Activated naive CD4-positive, alpha-beta T cell treated with anti-CD3 and anti-CD28 coated beads, Interleukin-2, amount 10 ng/mL, durations not matched to agents 7 days and 5 days (primary cell): ENCODE data around the gene EN1.

Source experiments
- CTCF ChIA-PET: fragments of 350-600 bp; sonication (Branson Sonifier 250); formaldehyde crosslinking; loops from one replicate; lab custom pipeline; 2021; ENCODE audit warnings: antibody characterized with exemption; lab: Charles Lee
- DNase-seq: peaks from one replicate; pipeline ENCODE4 v3.0.0-alpha.2; 2020
- H3K27ac Mint-ChIP-seq: one replicate; pipeline ENCODE4 v1.8.0; 2021; ENCODE audit warnings: mild to moderate bottlenecking, moderate library complexity, mixed read lengths
- H3K27me3 Mint-ChIP-seq: one replicate; pipeline ENCODE4 v1.8.0; 2021; ENCODE audit warnings: mild to moderate bottlenecking, mixed read lengths
- H3K36me3 Mint-ChIP-seq: one replicate; pipeline ENCODE4 v1.8.0; 2021; ENCODE audit warnings: mixed read lengths
- H3K4me1 Mint-ChIP-seq: one replicate; pipeline ENCODE4 v1.8.0; 2021; ENCODE audit warnings: mixed read lengths
- H3K4me3 Mint-ChIP-seq: one replicate; pipeline ENCODE4 v1.8.0; 2021; ENCODE audit warnings: mild to moderate bottlenecking, moderate library complexity, mixed read lengths
- H3K9me3 Mint-ChIP-seq: one replicate; pipeline ENCODE4 v1.8.0; 2021; ENCODE audit warnings: mixed read lengths

The EN1 gene

DNA sequence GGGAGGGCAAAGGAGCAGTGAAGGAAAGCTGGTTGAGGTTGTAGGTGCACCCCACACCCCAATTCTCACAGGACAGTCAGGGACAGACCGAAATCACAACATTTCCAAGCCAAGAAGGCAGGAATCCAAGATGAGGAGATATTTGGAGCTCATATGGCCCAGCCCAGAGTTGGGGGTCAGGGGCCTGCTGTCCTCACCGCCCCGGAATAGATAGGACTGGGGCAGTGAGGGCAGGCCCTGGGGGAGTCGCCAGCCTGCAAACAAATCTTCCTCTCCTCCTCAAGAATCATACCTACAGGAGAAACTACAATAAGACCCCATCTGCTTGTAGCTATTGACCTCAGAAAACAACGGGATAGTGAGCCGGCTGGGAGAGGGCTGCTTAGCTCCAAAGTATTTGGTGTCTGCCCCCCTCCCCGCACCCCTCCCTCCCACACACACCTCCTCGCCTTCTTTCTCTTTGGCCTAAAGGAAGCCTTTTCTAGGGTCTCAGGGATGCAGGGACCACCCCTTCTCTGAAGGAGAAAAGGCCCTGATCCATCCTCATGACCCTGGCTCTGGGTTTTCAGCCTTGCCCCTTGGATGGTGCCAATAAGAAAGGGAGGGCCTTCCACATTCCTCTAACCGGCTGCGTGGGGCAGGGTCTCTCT, 3.8 kb downstream of the EN1 start:
- H3K27ac Mint-ChIP-seq = no peak overlapping the region
- no peak for DNase-seq
- H3K27me3 Mint-ChIP-seq = peaks cover 100% of the 10 kb centered on the region
- CTCF ChIA-PET = interaction anchor here (2.5 kb wide), 1 partner anchor 12 kb away, joined by 10 read pairs; no protein-coding TSS in a partner anchor
- H3K4me3 Mint-ChIP-seq = no peak overlapping the region
- H3K9me3 Mint-ChIP-seq = peaks cover 2% of the 10 kb centered on the region
- H3K36me3 Mint-ChIP-seq = peaks cover 8% of the 10 kb centered on the region
- peaks cover 16% of the 10 kb centered on the region for H3K4me1 Mint-ChIP-seq

DNA sequence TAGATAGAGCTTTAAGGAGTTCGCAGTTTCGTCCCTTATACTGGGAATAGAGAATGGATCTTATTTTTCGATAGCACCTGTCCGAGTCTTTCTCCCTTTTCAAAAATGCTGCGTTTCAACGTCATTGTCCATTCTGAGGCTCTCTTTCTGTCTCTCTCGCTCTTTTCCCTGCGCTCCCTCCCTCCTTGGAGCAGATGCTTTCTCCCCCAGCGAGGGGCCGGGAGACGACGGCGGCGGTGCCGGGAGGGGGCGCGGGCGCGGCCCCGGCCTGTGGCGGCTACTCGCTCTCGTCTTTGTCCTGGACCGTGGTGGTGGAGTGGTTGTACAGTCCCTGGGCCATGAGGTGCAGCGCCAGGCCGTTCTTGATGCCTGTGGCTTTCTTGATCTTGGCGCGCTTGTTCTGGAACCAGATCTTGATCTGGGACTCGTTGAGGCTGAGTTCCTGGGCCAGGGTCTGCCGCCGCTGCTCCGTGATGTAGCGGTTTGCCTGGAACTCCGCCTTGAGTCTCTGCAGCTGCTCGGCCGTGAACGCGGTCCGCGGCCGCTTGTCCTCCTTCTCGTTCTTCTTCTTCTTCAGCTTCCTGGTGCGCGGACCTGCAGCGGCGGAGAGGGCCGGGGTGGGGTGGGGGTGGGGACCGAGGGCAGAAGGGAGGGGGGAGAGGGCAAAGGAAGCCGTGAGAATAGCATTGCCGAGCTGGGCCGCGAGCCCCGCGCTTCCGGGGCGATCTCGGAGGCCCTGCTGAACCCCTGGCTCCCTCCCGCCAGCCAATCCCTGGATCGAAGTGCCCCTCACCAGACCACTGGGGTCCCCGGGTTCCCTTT, 4.6 kb downstream of the EN1 start:
- H3K27ac Mint-ChIP-seq = no peak overlapping the region
- no peak overlapping the region for H3K4me3 Mint-ChIP-seq
- peaks cover 13% of the 10 kb centered on the region for H3K4me1 Mint-ChIP-seq
- CTCF ChIA-PET = interaction anchor here (2.5 kb wide), 1 partner anchor 12 kb away, joined by 10 read pairs; no protein-coding TSS in a partner anchor
- peaks cover 6% of the 10 kb centered on the region for H3K36me3 Mint-ChIP-seq
- DNase-seq = no peak
- H3K9me3 Mint-ChIP-seq = no peaks in the 10 kb centered on the region
- peaks cover 100% of the 10 kb centered on the region for H3K27me3 Mint-ChIP-seq

DNA sequence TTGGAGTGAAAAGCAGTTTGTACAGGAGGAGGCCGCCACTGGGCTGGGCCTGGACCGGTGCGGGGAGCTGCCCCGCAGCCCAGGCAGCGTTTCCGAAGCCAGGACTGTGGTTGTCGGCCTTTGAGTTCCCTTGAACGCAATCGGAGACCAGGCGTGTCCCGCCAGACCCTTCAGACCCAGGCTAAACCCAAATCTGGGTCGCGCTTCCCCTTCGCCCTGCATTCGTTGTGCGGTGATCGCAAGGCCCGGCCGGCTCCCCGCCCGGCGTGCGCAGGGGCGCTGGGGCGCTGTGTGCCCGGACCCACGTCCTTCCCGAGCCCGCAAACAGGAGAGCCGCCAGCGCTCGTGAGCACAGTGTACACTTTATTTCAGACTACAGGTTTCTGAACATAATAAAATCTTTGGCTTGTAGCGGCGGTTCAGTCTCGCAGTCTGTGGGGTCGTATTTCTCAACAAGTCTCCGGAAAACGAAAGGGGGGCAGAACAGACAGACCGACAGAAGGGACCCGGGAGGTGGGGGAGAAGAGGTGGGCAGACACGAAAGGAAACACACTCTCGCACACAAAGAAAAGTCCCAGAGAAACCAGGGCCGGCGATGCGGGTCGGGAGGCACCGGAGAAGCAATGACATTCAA, 5.5 kb downstream of the EN1 start:
- Mint-ChIP-seq H3K4me1 (peaks cover 10% of the 10 kb centered on the region), H3K9me3 (no peaks in the 10 kb centered on the region), H3K27me3 (peaks cover 100% of the 10 kb centered on the region), H3K27ac (no peak overlapping the region), H3K36me3 (peaks cover 5% of the 10 kb centered on the region), H3K4me3 (peak overlapping the region; percentile 31)
- CTCF ChIA-PET = no interaction called here
- DNase-seq = no peak

DNA sequence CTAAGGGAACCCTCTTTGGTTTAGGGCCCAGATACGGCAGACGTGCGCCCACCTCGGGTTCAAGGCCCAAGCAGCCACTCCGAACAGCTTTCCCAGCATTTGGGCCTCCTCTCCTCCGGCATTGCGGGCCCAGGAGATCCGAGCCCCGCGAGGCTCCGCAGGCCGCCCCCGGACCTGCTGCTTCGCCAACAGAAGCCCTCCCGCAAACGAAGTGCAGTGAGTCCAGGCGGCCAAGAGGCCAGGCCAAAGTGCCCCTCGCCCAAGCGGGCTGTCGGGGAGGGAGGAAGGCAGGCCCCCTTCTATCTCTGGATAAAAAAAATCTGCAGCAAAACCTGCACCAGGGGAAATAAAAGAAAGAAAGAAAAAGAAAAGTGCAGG, 6.0 kb downstream of the EN1 start:
- peaks cover 5% of the 10 kb centered on the region for H3K36me3 Mint-ChIP-seq
- no peak for DNase-seq
- no peak overlapping the region for H3K4me3 Mint-ChIP-seq
- no peaks in the 10 kb centered on the region for H3K9me3 Mint-ChIP-seq
- CTCF ChIA-PET = no interaction called here
- peaks cover 100% of the 10 kb centered on the region for H3K27me3 Mint-ChIP-seq
- peaks cover 10% of the 10 kb centered on the region for H3K4me1 Mint-ChIP-seq
- peak overlapping the region; percentile 60 for H3K27ac Mint-ChIP-seq

DNA sequence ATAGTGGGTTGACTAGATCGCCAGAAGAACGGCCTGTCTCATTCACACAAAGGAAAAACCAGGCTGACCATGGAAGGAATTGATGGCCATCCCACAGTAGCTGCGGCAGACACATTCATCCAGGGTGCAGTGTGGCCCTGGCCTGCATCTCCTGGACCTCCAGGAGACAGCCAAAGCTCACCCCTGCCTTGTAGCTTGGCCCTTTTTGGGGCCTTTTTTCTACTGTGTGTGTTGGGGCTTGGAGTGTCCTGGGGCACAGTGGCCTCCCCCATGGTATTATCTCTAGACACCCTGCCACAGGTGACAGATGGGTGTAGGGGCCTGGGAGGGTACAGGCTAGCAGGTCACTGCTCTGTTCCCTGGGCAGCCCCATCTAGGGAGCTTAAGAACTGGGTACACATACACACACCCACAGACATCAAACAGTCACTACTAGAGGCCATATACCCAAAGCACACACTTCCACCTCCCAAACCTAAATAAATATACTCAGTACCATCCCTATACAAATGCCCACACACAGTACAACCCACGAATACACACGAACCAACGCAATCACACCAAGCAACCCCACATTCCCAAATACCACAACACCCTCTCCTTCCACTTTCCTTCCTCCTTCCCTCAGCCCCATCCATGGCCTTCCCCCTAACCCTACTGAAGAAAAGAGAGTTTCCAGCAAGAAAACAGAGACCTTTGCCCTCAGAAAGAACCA, 8.6 kb downstream of the EN1 start:
- H3K4me1 Mint-ChIP-seq = peaks cover 7% of the 10 kb centered on the region
- H3K9me3 Mint-ChIP-seq = no peaks in the 10 kb centered on the region
- H3K36me3 Mint-ChIP-seq = peaks cover 2% of the 10 kb centered on the region
- no peak for DNase-seq
- H3K27ac Mint-ChIP-seq = no peak overlapping the region
- no peak overlapping the region for H3K4me3 Mint-ChIP-seq
- CTCF ChIA-PET = no interaction called here
- peaks cover 100% of the 10 kb centered on the region for H3K27me3 Mint-ChIP-seq

DNA sequence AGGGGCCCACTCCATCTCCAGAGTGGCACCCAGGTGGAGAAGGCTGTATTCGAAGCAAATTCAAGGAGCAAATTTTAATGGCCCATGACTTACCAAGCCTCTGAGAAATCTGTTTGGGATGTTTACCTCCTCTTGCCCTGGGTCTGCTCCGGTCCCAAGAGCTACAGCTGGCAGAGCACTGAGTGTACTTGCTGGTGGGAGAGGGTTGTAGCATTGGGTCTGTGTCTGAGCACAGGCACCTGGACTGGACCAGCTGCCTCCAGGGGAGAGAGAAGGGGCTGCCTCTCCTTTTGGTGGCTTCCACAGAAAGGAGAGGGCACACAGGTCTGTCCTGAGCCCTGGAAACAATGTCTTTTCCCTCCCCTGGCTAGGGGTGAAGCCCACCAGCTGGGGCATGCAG, 9.8 kb downstream of the EN1 start:
- CTCF ChIA-PET = no interaction called here
- H3K4me3 Mint-ChIP-seq = no peak overlapping the region
- H3K4me1 Mint-ChIP-seq = peaks cover 5% of the 10 kb centered on the region
- peaks cover 100% of the 10 kb centered on the region for H3K27me3 Mint-ChIP-seq
- no peak for DNase-seq
- no peaks in the 10 kb centered on the region for H3K9me3 Mint-ChIP-seq
- no peak overlapping the region for H3K27ac Mint-ChIP-seq
- peaks cover 2% of the 10 kb centered on the region for H3K36me3 Mint-ChIP-seq

DNA sequence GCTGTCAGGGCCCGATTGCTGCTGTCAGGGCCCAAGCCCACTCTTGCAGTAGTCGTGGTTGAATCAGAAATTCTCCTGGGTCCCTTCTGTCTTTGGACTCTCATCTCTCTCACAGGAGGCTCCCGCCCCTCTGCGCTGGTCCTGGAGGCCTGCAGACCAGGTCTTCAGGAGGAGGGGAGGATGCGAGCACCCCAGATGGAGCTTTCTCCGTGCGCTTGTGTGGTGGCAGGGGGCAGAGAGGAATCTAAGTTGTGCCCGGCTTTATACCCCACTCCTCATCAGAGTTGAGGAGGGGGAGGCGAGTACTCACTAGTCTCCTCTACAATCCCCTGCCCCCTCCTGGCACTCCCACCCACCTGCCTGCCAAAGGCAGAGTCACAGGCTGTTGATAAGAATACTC, 10.4 kb downstream of the EN1 start:
- H3K27ac Mint-ChIP-seq = no peak overlapping the region
- CTCF ChIA-PET = no interaction called here
- DNase-seq = no peak
- no peak overlapping the region for H3K4me3 Mint-ChIP-seq
- H3K9me3 Mint-ChIP-seq = no peaks in the 10 kb centered on the region
- peaks cover 2% of the 10 kb centered on the region for H3K36me3 Mint-ChIP-seq
- peaks cover 3% of the 10 kb centered on the region for H3K4me1 Mint-ChIP-seq
- peaks cover 100% of the 10 kb centered on the region for H3K27me3 Mint-ChIP-seq

DNA sequence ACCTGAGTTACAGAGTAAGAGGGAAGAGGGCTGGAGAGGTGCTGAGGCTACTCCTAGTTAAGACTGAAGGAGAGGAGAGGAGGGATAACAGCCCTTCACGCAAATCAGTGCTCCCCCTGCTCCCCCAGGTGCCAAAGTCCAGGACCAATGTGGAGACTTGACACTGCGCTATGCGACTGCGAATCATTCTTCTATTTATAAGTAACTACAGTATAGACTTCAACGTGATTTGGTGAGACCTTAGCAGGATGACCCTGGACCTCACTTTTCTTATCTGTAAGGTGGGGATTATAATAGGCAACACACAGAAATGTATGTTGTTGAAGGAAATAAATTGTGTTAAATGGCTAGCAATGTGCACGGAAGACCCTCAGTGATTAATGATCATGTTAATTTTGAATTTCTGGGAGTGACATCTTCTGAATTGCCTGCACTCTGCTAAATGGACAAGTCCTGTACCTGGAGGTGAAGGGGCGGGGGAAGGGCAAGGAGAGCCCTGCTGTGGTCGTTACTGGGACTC, 11.0 kb downstream of the EN1 start:
- DNase-seq = no peak

DNA sequence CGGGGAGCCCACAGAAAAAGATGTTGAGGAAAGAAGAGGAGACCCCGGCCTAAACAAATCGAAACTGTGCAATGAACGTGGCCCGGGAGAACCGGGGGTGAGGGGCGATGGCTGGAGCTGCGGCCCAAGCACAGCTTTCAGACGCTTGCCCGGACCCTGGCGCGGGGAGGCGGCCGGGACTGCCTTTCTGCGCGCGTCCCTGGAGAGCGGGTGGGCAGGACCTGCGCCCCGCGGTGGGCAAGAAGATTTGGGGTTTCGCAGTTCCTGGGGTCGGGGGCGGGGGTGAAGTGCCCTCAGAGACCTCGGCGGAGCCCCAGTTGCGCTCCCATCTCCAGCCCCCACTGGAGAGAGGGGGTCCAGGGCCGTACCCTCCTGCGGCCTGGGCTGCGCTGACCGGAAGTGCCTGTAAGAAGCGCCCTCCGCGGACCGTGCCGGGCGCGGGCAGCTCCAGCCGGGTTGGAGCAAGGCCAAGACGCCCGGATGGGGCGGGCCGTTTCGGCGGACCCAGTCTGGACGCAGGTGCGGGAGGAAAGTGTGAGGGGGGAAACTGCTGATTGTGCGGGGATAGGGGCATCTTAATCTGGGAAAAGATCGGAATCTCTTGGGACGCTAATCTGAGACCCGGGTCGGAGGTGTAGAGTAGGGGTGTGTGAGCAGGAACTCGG, 11.6 kb downstream of the EN1 start:
- no peaks in the 10 kb centered on the region for H3K9me3 Mint-ChIP-seq
- H3K36me3 Mint-ChIP-seq = peaks cover 2% of the 10 kb centered on the region
- H3K4me3 Mint-ChIP-seq = no peak overlapping the region
- DNase-seq = no peak
- H3K27me3 Mint-ChIP-seq = peaks cover 100% of the 10 kb centered on the region
- CTCF ChIA-PET = no interaction called here
- peaks cover 2% of the 10 kb centered on the region for H3K4me1 Mint-ChIP-seq
- H3K27ac Mint-ChIP-seq = peak overlapping the region; percentile 77

More for the DNA sequence above, 11.0 kb downstream of the EN1 start:
- H3K27ac Mint-ChIP-seq = peak overlapping the region; percentile 77
- peaks cover 2% of the 10 kb centered on the region for H3K36me3 Mint-ChIP-seq
- H3K9me3 Mint-ChIP-seq = no peaks in the 10 kb centered on the region
- H3K4me3 Mint-ChIP-seq = no peak overlapping the region
- H3K4me1 Mint-ChIP-seq = peaks cover 2% of the 10 kb centered on the region
- CTCF ChIA-PET = no interaction called here
- H3K27me3 Mint-ChIP-seq = peaks cover 100% of the 10 kb centered on the region

DNA sequence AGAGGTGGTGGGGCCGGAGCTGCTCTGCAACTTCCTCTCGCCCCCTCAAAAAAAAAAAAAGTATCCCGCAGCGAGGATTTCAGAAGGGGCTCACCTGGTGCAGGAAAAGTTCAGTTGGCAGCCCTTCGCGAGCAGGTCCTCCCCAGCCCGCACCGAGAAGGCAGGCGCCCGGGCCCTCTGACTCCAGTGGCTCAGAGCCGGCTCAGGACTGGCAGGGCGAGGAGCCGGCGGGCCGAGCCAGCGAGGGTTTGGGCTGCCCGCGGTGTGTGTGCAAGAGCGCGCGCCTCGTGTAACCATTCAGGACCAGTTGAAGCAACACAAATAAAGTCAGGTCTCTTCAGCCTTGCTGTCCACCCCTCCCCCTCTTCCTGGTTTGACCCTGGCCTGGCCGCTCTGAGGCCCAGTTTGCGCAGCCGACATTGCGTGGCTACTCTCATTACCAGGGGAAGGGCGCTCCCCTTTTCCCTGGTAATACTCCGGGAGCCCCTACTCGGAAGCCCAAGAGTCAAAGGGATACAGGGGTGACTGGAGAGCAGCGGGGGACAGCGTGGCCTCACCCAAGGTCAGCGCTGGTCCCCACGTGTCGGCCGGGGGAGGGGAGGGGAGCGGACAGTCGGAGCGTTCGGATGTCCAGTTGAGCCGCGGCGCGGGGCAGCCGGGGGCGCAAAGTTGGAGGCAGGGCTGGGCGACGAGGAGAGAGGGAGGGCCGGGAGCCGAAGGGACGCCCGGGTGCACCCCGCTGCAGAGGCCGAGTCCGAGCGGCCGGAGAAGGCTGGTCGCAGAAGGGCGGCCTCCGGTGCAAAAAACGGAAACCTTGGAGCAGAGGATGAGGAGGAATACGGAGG, 12.3 kb downstream of the EN1 start:
- no peak for DNase-seq
- Mint-ChIP-seq H3K4me1 (peaks cover 2% of the 10 kb centered on the region), H3K4me3 (no peak overlapping the region), H3K9me3 (no peaks in the 10 kb centered on the region), H3K27me3 (peaks cover 100% of the 10 kb centered on the region), H3K36me3 (peaks cover 2% of the 10 kb centered on the region), H3K27ac (no peak overlapping the region)
- CTCF ChIA-PET = no interaction called here

DNA sequence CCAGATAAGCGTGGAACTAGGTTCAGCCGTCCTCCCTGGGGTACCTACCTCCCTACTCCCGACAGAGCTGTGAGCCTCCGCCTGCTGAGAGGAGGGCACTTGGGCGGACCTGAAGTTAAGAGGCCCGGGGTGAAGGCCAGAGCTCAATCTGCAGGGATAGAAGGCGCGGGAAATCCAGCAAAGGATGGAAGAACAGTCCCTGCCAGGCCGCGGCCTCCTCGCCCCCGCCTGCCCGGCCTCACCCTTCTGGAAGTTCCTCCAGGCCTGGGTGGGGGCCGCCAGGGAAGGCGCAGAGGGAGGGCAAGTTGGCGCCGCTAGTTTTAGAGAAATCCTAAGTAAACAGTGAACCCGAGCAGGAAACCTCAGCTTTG, 13.0 kb downstream of the EN1 start:
- Mint-ChIP-seq H3K9me3 (no peaks in the 10 kb centered on the region), H3K36me3 (peaks cover 2% of the 10 kb centered on the region), H3K4me1 (peaks cover 2% of the 10 kb centered on the region), H3K27me3 (peaks cover 99% of the 10 kb centered on the region), H3K27ac (peak overlapping the region; percentile 24), H3K4me3 (no peak overlapping the region)
- DNase-seq = no peak
- CTCF ChIA-PET = no interaction called here

DNA sequence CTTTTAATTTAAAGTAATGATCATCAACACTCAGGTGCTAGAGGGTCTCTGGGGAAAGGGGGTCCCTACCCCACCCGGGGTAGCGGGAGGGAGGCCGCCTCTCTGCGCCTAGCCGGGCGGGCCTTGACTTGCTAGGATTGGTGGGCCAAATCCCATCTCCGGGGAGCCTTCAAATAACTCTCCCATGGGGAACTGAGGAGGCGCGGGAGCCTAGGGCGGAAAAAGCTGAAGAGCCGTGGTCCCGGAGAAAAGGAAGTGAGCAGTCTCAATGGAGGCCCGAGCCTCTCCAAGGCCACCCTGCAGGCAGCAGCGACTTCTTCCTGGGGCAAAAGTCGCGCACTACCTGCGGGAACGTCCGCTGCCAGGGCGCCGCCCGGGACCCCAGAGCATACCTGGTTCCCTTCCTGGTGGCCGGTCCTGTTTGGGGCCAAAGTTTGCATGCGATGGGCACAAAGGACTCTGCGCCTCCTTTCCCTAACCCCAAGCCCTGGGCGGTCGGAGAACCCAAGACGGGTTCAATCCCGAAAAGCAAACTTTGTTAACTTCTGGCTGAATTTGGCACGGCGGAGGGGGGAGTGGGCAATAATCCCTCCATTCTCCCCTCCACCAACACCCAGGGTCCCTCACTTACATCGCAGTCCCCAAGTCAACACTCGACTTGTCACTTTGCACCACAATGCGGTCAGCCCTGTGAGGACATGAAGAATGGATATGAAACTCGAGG, 13.6 kb downstream of the EN1 start:
- no peak for DNase-seq
- H3K36me3 Mint-ChIP-seq = peaks cover 2% of the 10 kb centered on the region
- H3K9me3 Mint-ChIP-seq = no peaks in the 10 kb centered on the region
- no peak overlapping the region for H3K4me3 Mint-ChIP-seq
- CTCF ChIA-PET = no interaction called here
- H3K4me1 Mint-ChIP-seq = peaks cover 2% of the 10 kb centered on the region
- H3K27ac Mint-ChIP-seq = peak overlapping the region; percentile 24
- H3K27me3 Mint-ChIP-seq = peaks cover 98% of the 10 kb centered on the region
